NCI-H526 (cell line): ENCODE results near the gene SPTBN2.
"Not testable (repeated sequence)": the region's sequence is repeated elsewhere in the genome, so short reads cannot be mapped to it uniquely, and the experiment has no call there.

ENCODE experiments used
- DNase-seq, 2 experiments: peaks; one replicate each; lab custom pipeline; 2025; lab: John Stamatoyannopoulos, UW

SPTBN2 gene

DNA sequence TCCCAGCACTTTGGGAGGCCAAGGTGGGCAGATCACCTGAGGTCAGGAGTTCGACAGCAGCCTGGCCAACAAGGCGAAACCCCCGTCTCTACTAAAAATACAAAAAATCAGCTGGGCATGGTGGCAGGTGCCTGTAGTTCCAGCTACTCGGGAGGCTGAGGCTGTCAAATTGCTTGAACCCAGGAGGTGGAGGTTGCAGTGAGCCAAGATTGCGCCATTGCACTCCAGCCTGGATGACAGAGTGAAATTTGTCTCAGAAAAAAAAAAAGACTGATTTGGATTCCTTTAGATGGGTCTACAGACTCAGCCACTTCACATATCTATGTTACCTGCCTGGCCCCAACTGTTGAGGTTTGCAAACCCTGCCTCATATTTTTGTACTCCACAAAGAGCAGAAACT is 4.8 kb downstream of the SPTBN2 start:
- DNase-seq: not testable (repeated sequence)

DNA sequence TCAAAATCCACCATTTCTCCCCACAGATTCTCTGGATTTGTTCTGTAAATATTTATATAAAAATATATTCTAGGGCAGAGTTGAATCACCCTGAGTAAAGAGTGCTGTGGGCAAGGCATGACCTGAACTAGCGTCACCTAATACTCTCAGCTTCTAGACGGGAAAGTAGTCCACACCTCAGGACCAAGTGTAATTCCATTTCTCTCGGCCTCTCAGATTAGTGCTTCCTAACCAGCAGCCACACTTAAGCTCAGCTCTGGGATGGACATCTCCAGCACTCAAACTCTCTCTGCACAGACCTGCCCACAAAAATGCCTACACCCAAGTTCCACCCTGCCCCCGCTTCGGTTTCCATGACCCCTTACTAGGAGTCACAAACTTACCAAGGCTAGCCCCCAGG is 5.3 kb downstream of the SPTBN2 start:
- DNase-seq: no peak

GRCh38 chr11:66722745-66723651 is 6.0 kb downstream of the SPTBN2 start:
- DNase-seq: no peak

- DNase-seq: no peak
Measured at GRCh38 chr11:66721939-66722338, 7.1 kb downstream of the SPTBN2 start.

GRCh38 chr11:66720899-66721470 is 8.0 kb downstream of the SPTBN2 start:
- no peak for DNase-seq

GRCh38 chr11:66720223-66720898 is 8.7 kb downstream of the SPTBN2 start:
- DNase-seq: peak; percentile 94 to 95

DNA sequence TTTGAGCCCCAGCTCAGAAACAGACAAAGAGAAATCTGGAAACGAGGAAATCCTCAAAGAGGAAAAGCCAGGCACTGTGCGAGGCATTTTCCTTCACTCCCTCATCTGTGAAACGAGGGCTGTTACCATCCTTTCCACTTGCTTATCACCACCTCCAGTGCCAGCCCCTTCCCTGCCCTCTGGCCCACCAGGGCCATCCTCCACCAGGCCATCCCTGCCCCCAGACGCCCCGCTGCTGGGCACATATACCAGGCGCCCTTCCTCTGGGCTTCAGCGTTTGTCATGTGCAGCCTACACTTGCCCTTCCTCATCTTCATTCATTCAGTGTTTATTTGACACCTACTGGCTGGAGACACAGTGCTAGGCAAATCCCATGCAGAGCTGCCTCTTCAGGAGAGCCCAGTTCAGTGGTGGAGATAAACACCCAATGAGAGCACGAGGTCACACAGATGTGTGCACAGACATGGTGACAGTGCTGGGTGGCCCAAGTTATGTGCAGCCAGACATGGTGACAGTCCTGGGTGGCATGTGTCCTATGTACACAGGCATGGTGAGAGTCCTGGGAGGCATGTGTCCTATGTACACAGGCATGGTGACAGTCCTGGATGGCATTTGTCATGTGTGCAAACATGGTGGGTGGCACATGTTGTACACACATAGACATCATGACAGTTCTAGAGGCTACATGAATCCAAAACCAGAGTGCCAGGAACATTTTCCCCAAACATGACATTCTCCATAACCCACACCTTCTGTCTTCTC is 9.7 kb downstream of the SPTBN2 start:
- DNase-seq: no peak

GRCh38 chr11:66718320-66718971 is 10.6 kb downstream of the SPTBN2 start:
- peak in 1 of 2 experiments; percentile 46 for DNase-seq

DNA sequence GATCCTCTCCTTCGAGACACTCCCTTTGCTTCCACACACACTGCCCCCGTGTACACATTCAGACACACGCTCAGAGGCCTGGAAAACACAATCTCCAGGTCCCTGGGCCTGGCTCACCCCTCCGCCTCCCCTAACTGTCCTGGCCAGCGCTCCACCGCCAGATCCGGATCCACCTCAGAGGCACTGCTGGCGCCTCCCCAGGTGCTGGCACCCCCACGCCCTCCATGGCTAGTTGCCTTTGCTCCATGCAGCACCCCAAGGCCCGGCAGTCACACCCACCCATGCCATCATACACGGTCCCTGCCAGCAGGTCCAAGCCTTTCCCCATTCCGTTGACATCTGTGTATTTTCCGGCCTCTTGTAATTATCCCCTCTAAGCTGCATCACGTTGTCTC is 11.1 kb downstream of the SPTBN2 start:
- DNase-seq: no peak

GRCh38 chr11:66716996-66717395 is 12.0 kb downstream of the SPTBN2 start:
- DNase-seq: no peak

GRCh38 chr11:66715346-66716085 is 13.5 kb downstream of the SPTBN2 start:
- DNase-seq: peak; percentile 24 to 45

DNA sequence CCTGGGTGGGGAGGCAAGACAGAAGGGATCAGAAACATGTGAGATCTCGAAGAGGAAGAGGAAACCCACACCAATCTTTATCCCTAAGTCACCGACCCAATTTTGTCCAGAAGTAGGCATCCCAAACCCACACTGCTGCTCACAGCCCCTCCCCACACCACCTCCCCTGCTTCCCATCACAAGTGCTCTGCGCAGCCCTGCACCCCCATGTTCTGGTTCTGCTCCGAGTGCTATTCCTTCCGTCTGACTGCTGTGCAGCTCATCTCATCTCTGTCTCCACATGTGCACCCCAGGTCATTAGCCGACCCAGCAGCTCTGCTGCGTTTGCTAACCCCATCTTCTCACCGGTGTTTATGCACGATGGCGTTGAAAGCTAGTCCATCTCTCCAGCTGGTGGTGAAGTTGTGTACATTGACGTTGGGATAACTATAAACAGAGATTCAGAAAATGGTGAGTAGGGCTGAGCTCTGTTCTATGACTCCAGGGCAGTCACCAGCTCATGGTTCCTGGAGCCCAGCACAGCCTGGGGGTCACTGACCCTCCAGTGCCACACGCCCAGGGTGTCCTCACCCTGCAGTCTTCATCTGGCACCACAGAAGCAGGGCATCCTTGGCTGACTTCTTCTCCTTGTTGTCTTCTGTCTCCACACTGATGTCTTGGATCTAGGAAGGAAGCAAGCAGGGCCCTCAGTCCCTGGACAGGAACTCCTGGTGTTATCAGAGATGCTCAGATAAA is 15.1 kb downstream of the SPTBN2 start:
- DNase-seq: no peak

- no peak for DNase-seq
Measured at GRCh38 chr11:66710384-66710930, 18.6 kb downstream of the SPTBN2 start.

- no peak for DNase-seq
Measured at GRCh38 chr11:66708701-66709100, 20.3 kb downstream of the SPTBN2 start.

GRCh38 chr11:66708094-66708493 is 20.9 kb downstream of the SPTBN2 start:
- DNase-seq: no peak

DNA sequence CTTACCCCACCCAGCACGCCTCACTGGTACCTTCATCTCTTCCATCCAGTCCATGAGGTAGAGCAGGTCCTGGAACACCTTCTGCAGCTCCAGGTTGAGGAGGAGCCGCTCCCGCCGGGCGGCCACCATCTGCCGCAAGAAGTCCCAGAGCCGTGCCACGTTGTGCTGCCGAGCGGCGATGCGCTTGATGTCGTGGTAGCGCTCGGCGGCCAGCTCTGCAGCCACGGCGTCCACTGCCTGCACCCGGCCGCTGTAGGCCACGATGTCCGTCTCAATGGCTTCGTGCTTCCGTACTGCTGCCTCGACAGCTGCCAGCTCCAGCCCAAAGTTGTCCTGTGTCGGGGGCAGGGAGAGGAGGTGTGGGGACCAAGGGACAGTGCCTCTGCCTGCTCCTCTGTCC is 21.5 kb downstream of the SPTBN2 start:
- no peak for DNase-seq

GRCh38 chr11:66706989-66707388 is 22.0 kb downstream of the SPTBN2 start:
- DNase-seq: no peak

DNA sequence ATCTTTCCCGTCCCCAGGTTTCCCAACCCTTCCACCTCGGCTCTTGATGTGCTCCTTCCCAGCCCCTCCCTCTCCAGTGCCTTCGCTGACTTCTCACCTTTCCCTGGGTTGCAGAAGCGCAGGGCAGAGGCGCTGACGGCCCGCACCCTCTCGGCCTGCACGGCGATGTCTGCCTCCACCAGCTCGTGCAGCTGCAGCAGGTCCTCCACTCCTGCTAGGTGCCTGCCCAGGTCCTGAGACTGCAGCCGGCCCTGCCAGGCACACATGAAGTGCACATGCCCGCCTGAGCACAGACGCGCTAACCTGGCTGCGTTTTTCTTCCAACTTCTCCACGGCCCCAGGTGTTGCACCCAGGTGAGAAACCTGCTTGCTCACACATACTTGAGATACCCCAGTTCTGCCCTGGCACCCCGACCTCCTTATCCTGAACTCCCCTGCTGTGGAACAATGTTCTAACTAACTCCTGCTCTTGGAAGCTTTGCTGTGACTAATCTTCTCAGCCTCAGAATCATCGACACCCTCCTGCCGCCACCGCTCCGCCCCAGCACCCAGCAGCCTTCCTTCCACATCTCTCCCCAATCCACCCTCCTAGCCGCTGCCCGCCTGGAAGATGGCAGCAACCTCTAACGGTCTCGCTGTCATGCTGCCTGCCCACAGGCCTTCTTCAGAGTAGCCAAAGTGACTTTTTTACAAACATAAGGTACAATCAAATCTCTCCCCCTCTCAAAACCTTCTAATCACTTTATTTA is 23.3 kb downstream of the SPTBN2 start:
- DNase-seq: no peak

- no peak for DNase-seq
Measured at GRCh38 chr11:66704659-66705360, 24.2 kb downstream of the SPTBN2 start.
